CD4-positive, alpha-beta T cell (primary cell): ENCODE results near the gene C2orf76. TPM values are rescaled to one million over a fixed set of nuclear protein-coding genes. Genes with fewer than 3 reads are reported as not detected.

Experiments used
- ATAC-seq: fragments of 200-7000 bp; cut with Tn5 transposase; one replicate; pipeline ENCODE4 v1.10.0; 2022; ENCODE audit warnings: mild to moderate bottlenecking; ENCODE audit not compliant: poor library complexity
- CTCF ChIA-PET: fragments of 350-600 bp; sonication (Branson Sonifier 250); formaldehyde crosslinking; loops from one replicate; lab custom pipeline; 2021; ENCODE audit warnings: antibody characterized with exemption, inconsistent platforms; lab: Charles Lee
- POLR2A ChIA-PET: fragments of 350-600 bp; sonication (Branson Sonifier 250); formaldehyde crosslinking; loops from one replicate; lab custom pipeline; 2021; ENCODE audit warnings: antibody characterized with exemption, inconsistent platforms; lab: Charles Lee
- DNase-seq, 14 experiments: peaks; one replicate each; pipeline ENCODE4 v3.0.0-alpha.2; 2013 to 2020; ENCODE audit warnings: mixed read lengths in 2 of 14
- H3K27ac ChIP-seq, 2 donors: one replicate each; pipeline versions ENCODE4 v1.5.1 to v1.7.0; 2013; ENCODE audit warnings: low read length in 2 of 2, low read depth in 1 of 2, mild to moderate bottlenecking in 1 of 2
- H3K27me3 ChIP-seq, 2 experiments: 1 replicate in 1 of 2; 2 replicates in 1 of 2; pipeline versions ENCODE4 v1.6.1 to v1.7.0; 2013; ENCODE audit warnings: low read length in 2 of 2, control low read depth in 1 of 2, mild to moderate bottlenecking in 1 of 2, moderate library complexity in 1 of 2; ENCODE audit not compliant: insufficient read depth in 2 of 2, control insufficient read depth in 1 of 2
- H3K36me3 ChIP-seq: one replicate; pipeline ENCODE4 v1.6.1; 2013; ENCODE audit warnings: low read length, control low read depth; ENCODE audit not compliant: insufficient read depth
- H3K4me1 ChIP-seq: one replicate; pipeline ENCODE4 v1.6.1; 2013; ENCODE audit warnings: low read length, control low read depth; ENCODE audit not compliant: insufficient read depth
- H3K4me3 ChIP-seq: one replicate; pipeline ENCODE4 v1.5.1; 2013; ENCODE audit warnings: mild to moderate bottlenecking, low read length, moderate library complexity
- H3K9me3 ChIP-seq, 2 experiments: 1 replicate in 1 of 2; 2 replicates in 1 of 2; pipeline versions ENCODE4 v1.6.1 to v1.7.0; 2013; ENCODE audit warnings: low read length in 2 of 2, mild to moderate bottlenecking in 2 of 2, control low read depth in 1 of 2, moderate library complexity in 1 of 2; ENCODE audit not compliant: control insufficient read depth in 1 of 2, insufficient read depth in 1 of 2
- H3K27ac Mint-ChIP-seq: one replicate; pipeline ENCODE4 v1.8.0; 2020; ENCODE audit warnings: mixed read lengths
- H3K27me3 Mint-ChIP-seq: one replicate; pipeline ENCODE4 v1.8.0; 2021; ENCODE audit warnings: mixed read lengths
- H3K36me3 Mint-ChIP-seq: one replicate; pipeline ENCODE4 v1.8.0; 2021; ENCODE audit warnings: low read depth, mixed read lengths
- H3K4me1 Mint-ChIP-seq: one replicate; pipeline ENCODE4 v1.8.0; 2021; ENCODE audit warnings: low read depth, mixed read lengths
- H3K4me3 Mint-ChIP-seq: one replicate; pipeline ENCODE4 v1.8.0; 2020; ENCODE audit warnings: mild to moderate bottlenecking, mixed read lengths
- H3K9me3 Mint-ChIP-seq: one replicate; pipeline ENCODE4 v1.8.0; 2020; ENCODE audit warnings: mixed read lengths
- intact Hi-C, 2 experiments: fragments of 100-400 bp; cut with DNase I in 1 of 2; cut with micrococcal nuclease in 1 of 2; formaldehyde crosslinking; loops; one replicate each; pipeline versions ENCODE4 v1.15.1 to v1.9.0; 2023 to 2025; cut with DNase I, micrococcal nuclease
- total RNA-seq, 174 experiments: library from RNA in 2 of 174; stranded (reverse) in 2 of 174; gene quantifications; one replicate each; pipeline ENCODE4 v1.2.3 and lab custom pipeline; 2021 to 2026
- TF ChIP-seq, protein P1 (sequence below): fragments of 200-600 bp; IDR thresholded peaks from one replicate; pipeline ENCODE4 v1.8.0; 2022; ENCODE audit warnings: antibody characterized with exemption, mild to moderate bottlenecking

The C2orf76 gene
- total RNA-seq, 2 experiments from 2014 or later, result 2.8 to 4.5 TPM

DNA sequence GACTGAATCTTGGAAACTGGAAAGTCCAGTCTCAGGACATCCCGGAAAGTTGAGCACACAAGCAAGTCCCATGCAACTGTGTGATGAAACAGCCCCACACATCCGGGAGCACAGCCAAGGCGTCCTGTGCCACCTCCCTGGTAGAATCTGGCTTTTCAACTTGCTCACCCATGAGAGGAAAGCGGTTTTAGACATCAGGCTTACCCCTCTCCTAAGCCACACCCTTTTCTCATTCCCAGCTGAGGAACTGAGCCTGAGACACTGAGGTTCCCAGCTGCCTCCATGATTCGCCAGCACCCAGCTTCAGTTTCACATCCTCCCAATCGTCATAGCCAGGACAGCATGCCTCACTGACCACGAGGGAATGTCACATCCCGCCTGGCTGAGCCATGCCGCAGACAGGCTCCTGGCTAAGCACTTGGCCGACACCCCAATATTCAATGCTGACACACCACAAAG lies 82.7 kb downstream of the C2orf76 start:
- DNase-seq (peak in 2 of 14 experiments; percentile 61 to 75), ATAC-seq (peak; percentile 11)
- Histone ChIP-seq H3K9me3 (no peaks in the 10 kb centered on the region), H3K36me3 (no peaks in the 10 kb centered on the region), H3K27ac (no peak overlapping the region), H3K27me3 (no peaks in the 10 kb centered on the region), H3K4me3 (no peak overlapping the region), H3K4me1 (peaks cover 4% of the 10 kb centered on the region)
- ChIA-PET CTCF (no interaction called here), POLR2A (interaction anchor here (1.1 kb wide), 1 partner anchor 14 kb away, joined by 5 read pairs; no protein-coding TSS in a partner anchor)
- no peak overlapping the region for H3K4me3 Mint-ChIP-seq
- intact Hi-C loops, result no loop called here
- no peak overlapping the region for H3K27ac Mint-ChIP-seq
- no peaks in the 10 kb centered on the region for H3K27me3 Mint-ChIP-seq
- TF ChIP-seq, protein P1, sequence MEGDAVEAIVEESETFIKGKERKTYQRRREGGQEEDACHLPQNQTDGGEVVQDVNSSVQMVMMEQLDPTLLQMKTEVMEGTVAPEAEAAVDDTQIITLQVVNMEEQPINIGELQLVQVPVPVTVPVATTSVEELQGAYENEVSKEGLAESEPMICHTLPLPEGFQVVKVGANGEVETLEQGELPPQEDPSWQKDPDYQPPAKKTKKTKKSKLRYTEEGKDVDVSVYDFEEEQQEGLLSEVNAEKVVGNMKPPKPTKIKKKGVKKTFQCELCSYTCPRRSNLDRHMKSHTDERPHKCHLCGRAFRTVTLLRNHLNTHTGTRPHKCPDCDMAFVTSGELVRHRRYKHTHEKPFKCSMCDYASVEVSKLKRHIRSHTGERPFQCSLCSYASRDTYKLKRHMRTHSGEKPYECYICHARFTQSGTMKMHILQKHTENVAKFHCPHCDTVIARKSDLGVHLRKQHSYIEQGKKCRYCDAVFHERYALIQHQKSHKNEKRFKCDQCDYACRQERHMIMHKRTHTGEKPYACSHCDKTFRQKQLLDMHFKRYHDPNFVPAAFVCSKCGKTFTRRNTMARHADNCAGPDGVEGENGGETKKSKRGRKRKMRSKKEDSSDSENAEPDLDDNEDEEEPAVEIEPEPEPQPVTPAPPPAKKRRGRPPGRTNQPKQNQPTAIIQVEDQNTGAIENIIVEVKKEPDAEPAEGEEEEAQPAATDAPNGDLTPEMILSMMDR, result no peak
- H3K36me3 Mint-ChIP-seq, result peaks cover 4% of the 10 kb centered on the region
- H3K9me3 Mint-ChIP-seq, result no peaks in the 10 kb centered on the region
- no peaks in the 10 kb centered on the region for H3K4me1 Mint-ChIP-seq

GRCh38 chr2:119282996-119283511 lies 83.6 kb downstream of the C2orf76 start:
- Histone ChIP-seq H3K4me1 (peaks cover 4% of the 10 kb centered on the region), H3K9me3 (no peaks in the 10 kb centered on the region), H3K27me3 (no peaks in the 10 kb centered on the region), H3K36me3 (no peaks in the 10 kb centered on the region), H3K4me3 (no peak overlapping the region), H3K27ac (no peak overlapping the region)
- no peak overlapping the region for H3K27ac Mint-ChIP-seq
- no peaks in the 10 kb centered on the region for H3K9me3 Mint-ChIP-seq
- TF ChIP-seq, protein P1, result no peak
- no peaks in the 10 kb centered on the region for H3K4me1 Mint-ChIP-seq
- H3K36me3 Mint-ChIP-seq, result peaks cover 4% of the 10 kb centered on the region
- no peaks in the 10 kb centered on the region for H3K27me3 Mint-ChIP-seq
- CTCF ChIA-PET, result no interaction called here
- no peak for DNase-seq
- no peak for ATAC-seq
- intact Hi-C loops, result no loop called here
- POLR2A ChIA-PET, result no interaction called here
- H3K4me3 Mint-ChIP-seq, result no peak overlapping the region

- no peak overlapping the region for H3K4me3 ChIP-seq
- Mint-ChIP-seq H3K4me1 (no peaks in the 10 kb centered on the region), H3K27me3 (no peaks in the 10 kb centered on the region), H3K4me3 (no peak overlapping the region), H3K9me3 (no peaks in the 10 kb centered on the region), H3K36me3 (peaks cover 4% of the 10 kb centered on the region), H3K27ac (no peak overlapping the region)
- ATAC-seq (no peak), DNase-seq (peak in 2 of 14 experiments; percentile 21 to 28)
- POLR2A ChIA-PET, result no interaction called here
- no peaks in the 10 kb centered on the region for H3K27me3 ChIP-seq
- peaks cover 4% of the 10 kb centered on the region for H3K4me1 ChIP-seq
- TF ChIP-seq, protein P1, result no peak
- CTCF ChIA-PET, result no interaction called here
- H3K36me3 ChIP-seq, result no peaks in the 10 kb centered on the region
- H3K27ac ChIP-seq, result no peak overlapping the region
- intact Hi-C loops, result no loop called here
- no peaks in the 10 kb centered on the region for H3K9me3 ChIP-seq
Measured at GRCh38 chr2:119282146-119282995, 84.3 kb downstream of the C2orf76 start.
